MCF 10A (cell line): Measurements from ENCODE around the gene STRBP. TPM values are rescaled to one million over a fixed set of nuclear protein-coding genes. Genes with fewer than 3 reads are reported as not detected.

Experiments
- BruUV-seq: library from RNA; stranded (reverse); fragments of 400-500 nt; replicated peaks from 2 replicates; lab custom pipeline; 2021; lab: Mats Ljungman, UMichigan
- CTCF ChIA-PET: fragments of 300-600 bp; sonication (Branson Sonifier 250); formaldehyde crosslinking; extraction: SDS; loops from one replicate; lab custom pipeline; 2021; ENCODE audit warnings: antibody characterized with exemption, inconsistent platforms; lab: Yijun Ruan, JAX
- POLR2A ChIA-PET: fragments of 300-600, 350-650 bp; sonication (Branson Sonifier 250); formaldehyde crosslinking; extraction: SDS; loops from one replicate; lab custom pipeline; 2020; ENCODE audit warnings: antibody characterized with exemption, inconsistent platforms; lab: Yijun Ruan, JAX
- DNase-seq: peaks from one replicate; pipeline ENCODE4 v3.0.0-alpha.2; 2018; ENCODE audit not compliant: unreplicated experiment
- H3K27ac Mint-ChIP-seq: one replicate; pipeline ENCODE4 v1.8.0; 2022; ENCODE audit warnings: mild to moderate bottlenecking, low read depth, mixed read lengths; ENCODE audit not compliant: unreplicated experiment
- H3K27me3 Mint-ChIP-seq: one replicate; pipeline ENCODE4 v1.8.0; 2022; ENCODE audit warnings: mixed read lengths; ENCODE audit not compliant: insufficient read depth, unreplicated experiment
- H3K36me3 Mint-ChIP-seq: one replicate; pipeline ENCODE4 v1.8.0; 2022; ENCODE audit warnings: mild to moderate bottlenecking, moderate library complexity, mixed read lengths; ENCODE audit not compliant: insufficient read depth, unreplicated experiment
- H3K4me1 Mint-ChIP-seq: one replicate; pipeline ENCODE4 v1.8.0; 2022; ENCODE audit warnings: mixed read lengths; ENCODE audit not compliant: insufficient read depth, unreplicated experiment
- H3K4me3 Mint-ChIP-seq: one replicate; pipeline ENCODE4 v1.8.0; 2022; ENCODE audit warnings: mild to moderate bottlenecking, moderate library complexity, mixed read lengths; ENCODE audit not compliant: unreplicated experiment
- H3K9me3 Mint-ChIP-seq: one replicate; pipeline ENCODE4 v1.8.0; 2022; ENCODE audit warnings: mixed read lengths; ENCODE audit not compliant: unreplicated experiment
- intact Hi-C: fragments of 100-400 bp; cut with micrococcal nuclease; formaldehyde crosslinking; loops from 2 replicates; pipeline ENCODE4 v1.14.1; 2022
- total RNA-seq: library from RNA; stranded (reverse); gene quantifications from 2 replicates; pipeline ENCODE4 v1.2.3, GENCODE V29; 2022
- TF ChIP-seq, protein P1 (sequence below): fragments of 200-600 bp; IDR thresholded peaks from one replicate; pipeline ENCODE4 v1.8.0; 2022; ENCODE audit warnings: antibody characterized with exemption, mild to moderate bottlenecking; ENCODE audit not compliant: unreplicated experiment

The STRBP gene
- total RNA-seq, 1 experiment from 2014 or later: 9.4 TPM

- intact Hi-C loops: no loop called here
- BruUV-seq: no TSS peak
- CTCF ChIA-PET: interaction anchor here (0.9 to 2.8 kb wide), 3 partner anchors 9 to 260 kb away, joined by 3 to 23 read pairs (median 3); no protein-coding TSS in a partner anchor
Measured at GRCh38 chr9:123089040-123089439, 179.3 kb downstream of the STRBP start.

DNA sequence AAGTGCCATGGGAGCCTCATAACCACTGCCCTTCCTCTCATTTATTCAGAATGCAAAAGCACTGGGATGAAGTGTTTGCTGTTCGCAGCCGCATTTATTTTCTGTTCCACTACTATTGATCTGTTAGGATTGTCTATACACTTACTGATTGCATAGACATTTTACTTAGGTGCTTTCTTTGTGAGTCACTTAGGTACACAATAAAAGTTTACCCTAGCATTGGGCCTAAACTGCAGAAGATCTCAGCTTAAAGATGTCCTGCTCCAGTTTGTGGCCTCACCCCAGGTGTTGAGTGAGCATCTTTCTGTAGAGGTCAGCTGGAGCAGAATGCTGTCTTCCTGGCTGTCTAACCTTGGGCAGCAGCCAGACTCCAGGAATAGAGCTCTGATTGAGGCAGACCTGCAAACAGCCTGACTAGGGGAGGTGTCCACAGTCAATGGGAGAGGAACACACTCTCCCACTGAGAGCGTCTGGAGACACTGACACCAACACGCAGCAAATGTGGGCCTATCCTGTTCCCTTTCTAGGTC is 181.0 kb downstream of the STRBP start:
- no peaks in the 10 kb centered on the region for H3K9me3 Mint-ChIP-seq
- peaks cover 90% of the 10 kb centered on the region for H3K36me3 Mint-ChIP-seq
- H3K4me1 Mint-ChIP-seq: no peaks in the 10 kb centered on the region
- no peak overlapping the region for H3K4me3 Mint-ChIP-seq
- H3K27ac Mint-ChIP-seq: no peak overlapping the region
- BruUV-seq: no TSS peak
- H3K27me3 Mint-ChIP-seq: no peaks in the 10 kb centered on the region
- intact Hi-C loops: no loop called here
- DNase-seq: no peak
- CTCF ChIA-PET: interaction anchor here (1.0 to 2.8 kb wide), 3 partner anchors 9 to 266 kb away, joined by 3 to 23 read pairs (median 6); no protein-coding TSS in a partner anchor
- POLR2A ChIA-PET: no interaction called here
- TF ChIP-seq, protein P1, sequence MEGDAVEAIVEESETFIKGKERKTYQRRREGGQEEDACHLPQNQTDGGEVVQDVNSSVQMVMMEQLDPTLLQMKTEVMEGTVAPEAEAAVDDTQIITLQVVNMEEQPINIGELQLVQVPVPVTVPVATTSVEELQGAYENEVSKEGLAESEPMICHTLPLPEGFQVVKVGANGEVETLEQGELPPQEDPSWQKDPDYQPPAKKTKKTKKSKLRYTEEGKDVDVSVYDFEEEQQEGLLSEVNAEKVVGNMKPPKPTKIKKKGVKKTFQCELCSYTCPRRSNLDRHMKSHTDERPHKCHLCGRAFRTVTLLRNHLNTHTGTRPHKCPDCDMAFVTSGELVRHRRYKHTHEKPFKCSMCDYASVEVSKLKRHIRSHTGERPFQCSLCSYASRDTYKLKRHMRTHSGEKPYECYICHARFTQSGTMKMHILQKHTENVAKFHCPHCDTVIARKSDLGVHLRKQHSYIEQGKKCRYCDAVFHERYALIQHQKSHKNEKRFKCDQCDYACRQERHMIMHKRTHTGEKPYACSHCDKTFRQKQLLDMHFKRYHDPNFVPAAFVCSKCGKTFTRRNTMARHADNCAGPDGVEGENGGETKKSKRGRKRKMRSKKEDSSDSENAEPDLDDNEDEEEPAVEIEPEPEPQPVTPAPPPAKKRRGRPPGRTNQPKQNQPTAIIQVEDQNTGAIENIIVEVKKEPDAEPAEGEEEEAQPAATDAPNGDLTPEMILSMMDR: no peak

More at GRCh38 chr9:123089040-123089439, 179.3 kb downstream of the STRBP start:
- Mint-ChIP-seq H3K9me3 (no peaks in the 10 kb centered on the region), H3K4me1 (no peaks in the 10 kb centered on the region), H3K27ac (no peak overlapping the region), H3K36me3 (peaks cover 86% of the 10 kb centered on the region), H3K4me3 (no peak overlapping the region), H3K27me3 (no peaks in the 10 kb centered on the region)
- no peak for DNase-seq
- TF ChIP-seq, protein P1: no peak
- POLR2A ChIA-PET: no interaction called here

GRCh38 chr9:123085916-123086315 is 182.5 kb downstream of the STRBP start:
- BruUV-seq: no TSS peak
- Mint-ChIP-seq H3K27me3 (no peaks in the 10 kb centered on the region), H3K4me1 (no peaks in the 10 kb centered on the region), H3K27ac (no peak overlapping the region), H3K36me3 (peaks cover 88% of the 10 kb centered on the region), H3K4me3 (no peak overlapping the region), H3K9me3 (no peaks in the 10 kb centered on the region)
- intact Hi-C loops: no loop called here
- TF ChIP-seq, protein P1: no peak
- ChIA-PET CTCF (interaction anchor here (1.4 to 6.6 kb wide), 2 partner anchors 17 to 263 kb away, joined by 4 to 82 read pairs; no protein-coding TSS in a partner anchor), POLR2A (interaction anchor here (1.0 kb wide), 1 partner anchor 12 kb away, joined by 4 read pairs; no protein-coding TSS in a partner anchor)
- DNase-seq: no peak

- no peaks in the 10 kb centered on the region for H3K27me3 Mint-ChIP-seq
- ChIA-PET CTCF (interaction anchor here (0.6 to 6.6 kb wide), 4 partner anchors 9 to 265 kb away, joined by 3 to 82 read pairs (median 4); no protein-coding TSS in a partner anchor), POLR2A (no interaction called here)
- H3K4me1 Mint-ChIP-seq: no peaks in the 10 kb centered on the region
- peaks cover 89% of the 10 kb centered on the region for H3K36me3 Mint-ChIP-seq
- H3K4me3 Mint-ChIP-seq: no peak overlapping the region
- H3K9me3 Mint-ChIP-seq: no peaks in the 10 kb centered on the region
- BruUV-seq: no TSS peak
- TF ChIP-seq, protein P1: no peak
- H3K27ac Mint-ChIP-seq: no peak overlapping the region
- DNase-seq: no peak
- intact Hi-C loops: no loop called here
Measured at GRCh38 chr9:123084256-123084655, 184.1 kb downstream of the STRBP start.
